Heart left ventricle (tissue), 13 donors: ENCODE data around the gene SND1.

Source experiments
- POLR2A ChIP-seq, 2 donors: fragments of 450-650 bp; IDR thresholded peaks; one replicate each; pipeline ENCODE4 v1.6.1; 2017; ENCODE audit warnings: antibody characterized with exemption in 2 of 2, mild to moderate bottlenecking in 2 of 2, moderate library complexity in 2 of 2
- TF ChIP-seq, protein P1 (sequence below), 12 donors: fragments of 200-600 bp; sonication (generic) in 4 of 12; IDR thresholded peaks; one replicate each; pipeline versions ENCODE4 v1.5.0 to v1.8.0; 2018 to 2022; ENCODE audit warnings: antibody characterized with exemption in 12 of 12, mild to moderate bottlenecking in 5 of 12
- donor health status: ischemic (EF 13 %, LVEDD 7.1; RV severe dilation, severe dysfunction).
- donor health status: DM: no; HTN: yes; CAD: no.
- donor health status: DM: no; HTN: no; CAD: no.
- donor health status: ischemic (EF 25% LVEDD 6.9; RV normal size, moderate dysfunction).
- donor health status: ischemic (EF 25% LVEDD 5.7; RV mildly dilated, moderate dysfunction).
- donor health status: ischemic (EF 35%, LVEDD 5.7; RV mildly dilated, moderate dysfunction).
- donor health status: nonischemic (EF 11% LVEDD 7.7; RV severe dilation, severe dysfunction).
- donor health status: DM: yes; HTN: yes; CAD: no.
- donor health status: PGD.
- donor health status: ischemic (EF 29% LVEDD 5.4; RV normal size, mild dysfunction).
- donor health status: nonischemic (EF 23%, LVEDD 6.1; RV moderate dilation, normal function).

DNA sequence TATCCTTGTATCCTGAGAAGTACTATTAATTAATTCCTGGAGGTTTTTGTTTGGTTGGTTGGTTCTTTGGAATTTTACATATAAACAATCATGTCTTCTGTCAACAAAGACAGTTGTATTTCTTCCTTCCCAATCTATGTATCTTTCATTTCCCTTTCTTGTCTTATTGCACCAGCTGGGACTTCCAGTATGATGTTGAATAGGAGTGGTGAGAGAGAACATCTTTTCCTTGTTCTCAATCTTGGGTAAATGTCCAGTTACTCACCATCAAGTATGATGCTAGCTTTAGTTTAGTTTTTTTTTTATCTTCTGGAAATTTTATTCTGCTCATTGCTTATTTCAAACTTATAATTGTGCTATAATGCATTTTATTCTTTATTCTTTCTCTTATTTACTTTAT is 26.7 kb upstream of the SND1 start:
- TF ChIP-seq, protein P1, sequence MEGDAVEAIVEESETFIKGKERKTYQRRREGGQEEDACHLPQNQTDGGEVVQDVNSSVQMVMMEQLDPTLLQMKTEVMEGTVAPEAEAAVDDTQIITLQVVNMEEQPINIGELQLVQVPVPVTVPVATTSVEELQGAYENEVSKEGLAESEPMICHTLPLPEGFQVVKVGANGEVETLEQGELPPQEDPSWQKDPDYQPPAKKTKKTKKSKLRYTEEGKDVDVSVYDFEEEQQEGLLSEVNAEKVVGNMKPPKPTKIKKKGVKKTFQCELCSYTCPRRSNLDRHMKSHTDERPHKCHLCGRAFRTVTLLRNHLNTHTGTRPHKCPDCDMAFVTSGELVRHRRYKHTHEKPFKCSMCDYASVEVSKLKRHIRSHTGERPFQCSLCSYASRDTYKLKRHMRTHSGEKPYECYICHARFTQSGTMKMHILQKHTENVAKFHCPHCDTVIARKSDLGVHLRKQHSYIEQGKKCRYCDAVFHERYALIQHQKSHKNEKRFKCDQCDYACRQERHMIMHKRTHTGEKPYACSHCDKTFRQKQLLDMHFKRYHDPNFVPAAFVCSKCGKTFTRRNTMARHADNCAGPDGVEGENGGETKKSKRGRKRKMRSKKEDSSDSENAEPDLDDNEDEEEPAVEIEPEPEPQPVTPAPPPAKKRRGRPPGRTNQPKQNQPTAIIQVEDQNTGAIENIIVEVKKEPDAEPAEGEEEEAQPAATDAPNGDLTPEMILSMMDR (IDR thresholded peaks at IDR 0.05): no peak
- TF ChIP-seq POLR2A (IDR thresholded peaks at IDR 0.05): no peak
